ENCODE measurements around the gene RPLP1. TPM values are rescaled to one million over a fixed set of nuclear protein-coding genes. Genes with fewer than 3 reads are reported as not detected.
A peak's percentile ranks its signal among the peaks of the same experiment; 100 is the strongest.

Gene RPLP1
- total RNA-seq: 1,000 to 10,000 TPM; 2,276 to 2,343 TPM

GRCh38 chr15:69452692-69453521 is at the start of gene RPLP1:
RPLP1 (plus strand) TSS chr15:69452818; CDS start chr15:69452949, 131 bp downstream.
- no peaks in the 10 kb centered on the region for H3K9me3 Mint-ChIP-seq
- H3K27me3 Mint-ChIP-seq: no peaks in the 10 kb centered on the region
- DNase-seq: peak; percentile 94
- H3K27ac Mint-ChIP-seq: peak within 1 kb of the TSS; percentile 98
- peaks cover 24% of the 10 kb centered on the region for H3K4me1 Mint-ChIP-seq
- H3K36me3 Mint-ChIP-seq: peaks cover 51% of the 10 kb centered on the region
- H3K4me3 Mint-ChIP-seq: peak within 1 kb of the TSS; percentile 99

- H3K27me3 Mint-ChIP-seq: peaks cover 11% of the 10 kb centered on the region
- H3K4me3 Mint-ChIP-seq: no peak overlapping the region
- H3K36me3 Mint-ChIP-seq: no peaks in the 10 kb centered on the region
- DNase-seq: no peak
- no peaks in the 10 kb centered on the region for H3K9me3 Mint-ChIP-seq
- H3K4me1 Mint-ChIP-seq: peaks cover 8% of the 10 kb centered on the region
- no peak overlapping the region for H3K27ac Mint-ChIP-seq
Measured at GRCh38 chr15:69403594-69403993, 49.0 kb upstream of the RPLP1 start.

- Mint-ChIP-seq H3K27me3 (peaks cover 20% of the 10 kb centered on the region), H3K9me3 (no peaks in the 10 kb centered on the region), H3K4me3 (no peak overlapping the region), H3K36me3 (no peaks in the 10 kb centered on the region), H3K4me1 (peaks cover 9% of the 10 kb centered on the region), H3K27ac (no peak overlapping the region)
- no peak for DNase-seq
Measured at GRCh38 chr15:69405110-69405509, 47.5 kb upstream of the RPLP1 start.

- H3K27me3 Mint-ChIP-seq: peaks cover 20% of the 10 kb centered on the region
- H3K4me1 Mint-ChIP-seq: peaks cover 4% of the 10 kb centered on the region
- H3K9me3 Mint-ChIP-seq: no peaks in the 10 kb centered on the region
Measured at GRCh38 chr15:69407719-69408400, 44.8 kb upstream of the RPLP1 start.

DNA sequence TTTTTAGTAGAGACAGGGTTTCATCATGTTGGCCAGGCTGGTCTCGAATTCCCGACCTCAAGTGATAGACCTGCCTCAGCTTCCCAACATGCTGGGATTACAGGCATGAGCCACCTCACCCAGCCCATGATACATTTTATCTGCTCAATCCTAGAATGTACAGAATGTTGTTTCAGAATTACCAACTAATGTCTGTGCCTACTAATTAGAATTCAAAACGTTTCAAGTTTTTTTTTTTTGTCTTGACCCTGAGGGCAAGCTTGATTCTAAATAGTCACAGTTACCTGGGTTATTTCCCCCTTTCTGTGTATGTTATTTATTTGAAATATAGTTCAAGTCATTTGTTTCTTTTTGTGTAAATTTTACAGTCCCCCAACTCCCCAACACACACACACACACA is 43.8 kb upstream of the RPLP1 start:
- DNase-seq: no peak
- H3K4me3 Mint-ChIP-seq: no peak overlapping the region
- H3K9me3 Mint-ChIP-seq: no peaks in the 10 kb centered on the region
- H3K36me3 Mint-ChIP-seq: peaks cover 4% of the 10 kb centered on the region
- peaks cover 20% of the 10 kb centered on the region for H3K27me3 Mint-ChIP-seq
- H3K27ac Mint-ChIP-seq: no peak overlapping the region
- peaks cover 10% of the 10 kb centered on the region for H3K4me1 Mint-ChIP-seq

More at GRCh38 chr15:69407719-69408400, 44.8 kb upstream of the RPLP1 start:
- Mint-ChIP-seq H3K36me3 (no peaks in the 10 kb centered on the region), H3K4me3 (no peak overlapping the region), H3K27ac (no peak overlapping the region)
- DNase-seq: no peak

DNA sequence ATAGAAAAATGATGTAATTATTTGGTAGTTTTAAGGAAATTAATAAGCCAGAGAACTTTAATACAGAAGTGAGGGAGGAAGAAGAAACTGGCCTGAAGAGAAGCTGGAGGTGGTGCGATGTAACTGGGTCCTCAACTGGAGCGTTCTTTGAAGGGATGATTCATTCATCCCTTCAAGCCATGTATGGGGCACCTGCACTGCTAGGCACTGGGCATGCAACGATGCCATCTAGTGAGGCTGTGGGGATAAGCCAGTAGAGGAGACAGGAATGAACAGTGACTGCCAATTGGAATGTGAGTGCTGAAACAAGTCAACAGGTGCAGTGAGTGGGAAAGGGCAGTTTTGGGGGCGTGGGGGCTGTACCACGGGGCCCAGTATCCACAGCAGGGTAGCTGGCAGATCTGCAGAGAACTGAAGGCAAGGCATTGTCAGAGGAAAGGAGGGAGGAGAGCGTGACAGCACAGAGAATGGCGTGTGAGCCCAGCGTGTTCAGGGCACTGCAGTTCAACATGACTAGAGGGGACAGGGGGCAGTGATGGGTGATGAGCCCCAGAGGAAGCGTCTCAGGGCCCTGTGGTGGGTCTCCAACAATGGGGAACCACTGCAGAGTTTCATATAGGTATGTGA is 42.3 kb upstream of the RPLP1 start:
- H3K36me3 Mint-ChIP-seq: peaks cover 8% of the 10 kb centered on the region
- DNase-seq: peak; percentile 41
- peaks cover 27% of the 10 kb centered on the region for H3K27me3 Mint-ChIP-seq
- H3K4me1 Mint-ChIP-seq: peaks cover 15% of the 10 kb centered on the region
- H3K9me3 Mint-ChIP-seq: no peaks in the 10 kb centered on the region
- no peak overlapping the region for H3K4me3 Mint-ChIP-seq
- H3K27ac Mint-ChIP-seq: no peak overlapping the region

DNA sequence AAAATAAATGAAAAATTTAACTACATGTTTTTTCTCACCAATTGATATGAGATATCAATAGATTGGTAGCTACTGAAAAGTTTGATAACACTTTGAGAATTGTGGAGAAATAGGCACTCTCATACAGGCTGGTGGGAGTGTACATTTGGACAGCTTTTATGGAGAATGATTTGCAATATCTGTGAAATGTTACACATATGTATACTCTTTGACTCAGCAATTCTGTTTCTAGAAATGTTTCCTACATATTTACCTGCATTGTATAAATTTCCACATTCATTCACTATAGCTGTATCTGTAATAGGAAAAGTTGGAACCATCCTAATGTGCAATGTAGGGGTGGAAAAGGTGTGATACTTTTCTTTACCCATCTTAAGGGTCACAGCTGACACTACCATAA is 40.3 kb upstream of the RPLP1 start:
- DNase-seq: no peak
- peaks cover 19% of the 10 kb centered on the region for H3K36me3 Mint-ChIP-seq
- H3K27me3 Mint-ChIP-seq: peaks cover 35% of the 10 kb centered on the region
- no peak overlapping the region for H3K4me3 Mint-ChIP-seq
- H3K9me3 Mint-ChIP-seq: no peaks in the 10 kb centered on the region
- H3K27ac Mint-ChIP-seq: no peak overlapping the region
- peaks cover 16% of the 10 kb centered on the region for H3K4me1 Mint-ChIP-seq

- Mint-ChIP-seq H3K27me3 (peaks cover 33% of the 10 kb centered on the region), H3K4me3 (no peak overlapping the region), H3K27ac (no peak overlapping the region), H3K4me1 (peaks cover 17% of the 10 kb centered on the region), H3K36me3 (peaks cover 24% of the 10 kb centered on the region), H3K9me3 (no peaks in the 10 kb centered on the region)
- DNase-seq: no peak
Measured at GRCh38 chr15:69412701-69413100, 39.9 kb upstream of the RPLP1 start.

DNA sequence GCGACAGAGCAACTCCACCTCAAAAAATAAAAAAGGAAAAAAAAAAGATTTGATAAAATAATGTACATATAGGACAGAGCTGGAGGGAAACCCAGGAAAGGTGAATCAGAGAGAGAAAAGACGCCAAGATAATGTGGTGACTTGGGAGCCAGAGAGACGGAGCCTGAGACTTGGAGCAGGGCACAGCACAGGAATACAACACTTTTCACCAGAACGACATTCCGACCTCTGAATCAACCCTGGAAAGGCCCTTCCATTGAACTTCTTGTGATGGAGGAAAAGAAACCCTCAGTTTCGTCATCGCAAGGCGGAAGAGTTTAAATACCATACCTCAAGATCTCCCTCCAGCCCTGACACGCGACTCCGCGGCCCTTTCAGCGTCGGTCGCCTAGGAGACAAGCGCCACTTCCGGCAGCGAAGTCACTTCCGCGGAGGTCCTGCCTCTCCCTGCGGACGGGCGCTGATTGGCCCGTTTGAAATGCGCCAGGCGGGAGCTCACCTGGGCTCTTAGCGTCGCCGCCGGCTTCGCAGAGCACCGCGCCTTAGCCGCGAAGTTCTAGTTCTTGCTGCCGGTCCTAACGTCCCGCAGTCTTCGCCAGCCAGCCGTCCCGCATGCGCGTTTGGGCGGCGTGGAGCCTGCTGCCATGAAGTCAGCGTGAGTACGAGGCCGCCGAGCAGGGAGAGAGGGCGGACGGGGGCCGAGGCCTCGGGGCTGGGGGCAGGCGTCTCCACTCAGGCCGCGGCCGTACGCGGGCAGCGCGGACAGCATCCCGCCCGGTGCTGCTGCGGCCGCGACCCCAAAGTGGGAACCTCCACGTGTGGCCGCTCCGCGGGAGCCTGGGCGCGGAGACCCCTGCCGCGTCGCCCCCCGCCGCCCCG is 38.6 kb upstream of the RPLP1 start, which contains the start of gene KIF23:
Gene KIF23 (plus strand): TSS at position 528 of the 879 bp plus-strand sequence. CDS start 117 bp downstream, at position 645.
- Mint-ChIP-seq H3K36me3 (peaks cover 35% of the 10 kb centered on the region), H3K4me3 (peak within 1 kb of the TSS; percentile 87), H3K4me1 (peaks cover 17% of the 10 kb centered on the region), H3K9me3 (no peaks in the 10 kb centered on the region), H3K27ac (peak within 1 kb of the TSS; percentile 77), H3K27me3 (peaks cover 31% of the 10 kb centered on the region)
- peak; percentile 94 for DNase-seq

- H3K36me3 Mint-ChIP-seq: peaks cover 42% of the 10 kb centered on the region
- peak; percentile 29 for DNase-seq
- peaks cover 27% of the 10 kb centered on the region for H3K27me3 Mint-ChIP-seq
- peak overlapping the region; percentile 87 for H3K4me3 Mint-ChIP-seq
- H3K27ac Mint-ChIP-seq: no peak overlapping the region
- H3K4me1 Mint-ChIP-seq: peaks cover 16% of the 10 kb centered on the region
- no peaks in the 10 kb centered on the region for H3K9me3 Mint-ChIP-seq
Measured at GRCh38 chr15:69414701-69415167, 37.9 kb upstream of the RPLP1 start.

- Mint-ChIP-seq H3K36me3 (peaks cover 46% of the 10 kb centered on the region), H3K9me3 (no peaks in the 10 kb centered on the region), H3K27me3 (peaks cover 26% of the 10 kb centered on the region), H3K4me3 (peak overlapping the region; percentile 87), H3K4me1 (peaks cover 16% of the 10 kb centered on the region), H3K27ac (no peak overlapping the region)
- DNase-seq: no peak
Measured at GRCh38 chr15:69415381-69415780, 37.2 kb upstream of the RPLP1 start.

DNA sequence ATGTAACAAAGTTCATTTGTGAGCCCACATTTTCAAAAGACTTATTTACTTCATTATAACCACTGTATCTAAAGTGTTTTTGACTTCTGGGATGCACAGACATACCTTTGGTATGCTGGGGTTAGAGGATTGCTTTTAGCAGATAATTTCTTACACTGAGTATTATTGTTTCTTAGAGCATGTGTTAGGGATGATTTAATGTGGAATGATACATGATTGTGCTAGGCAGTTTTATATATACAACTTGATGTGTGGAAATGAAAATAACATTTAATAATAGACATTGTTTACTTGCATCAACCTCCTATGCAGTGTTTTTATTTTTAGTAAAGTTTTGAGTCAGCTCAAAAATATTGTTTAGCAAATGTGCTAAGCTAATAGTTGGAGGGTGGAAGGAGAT is 35.0 kb upstream of the RPLP1 start:
- no peaks in the 10 kb centered on the region for H3K9me3 Mint-ChIP-seq
- H3K27me3 Mint-ChIP-seq: peaks cover 26% of the 10 kb centered on the region
- H3K4me1 Mint-ChIP-seq: peaks cover 16% of the 10 kb centered on the region
- no peak overlapping the region for H3K27ac Mint-ChIP-seq
- H3K4me3 Mint-ChIP-seq: no peak overlapping the region
- H3K36me3 Mint-ChIP-seq: peaks cover 59% of the 10 kb centered on the region
- DNase-seq: no peak

GRCh38 chr15:69421498-69421897 is 31.1 kb upstream of the RPLP1 start:
- Mint-ChIP-seq H3K4me1 (peaks cover 1% of the 10 kb centered on the region), H3K36me3 (peaks cover 74% of the 10 kb centered on the region), H3K4me3 (no peak overlapping the region), H3K27ac (no peak overlapping the region), H3K9me3 (no peaks in the 10 kb centered on the region), H3K27me3 (peaks cover 9% of the 10 kb centered on the region)
- DNase-seq: no peak

DNA sequence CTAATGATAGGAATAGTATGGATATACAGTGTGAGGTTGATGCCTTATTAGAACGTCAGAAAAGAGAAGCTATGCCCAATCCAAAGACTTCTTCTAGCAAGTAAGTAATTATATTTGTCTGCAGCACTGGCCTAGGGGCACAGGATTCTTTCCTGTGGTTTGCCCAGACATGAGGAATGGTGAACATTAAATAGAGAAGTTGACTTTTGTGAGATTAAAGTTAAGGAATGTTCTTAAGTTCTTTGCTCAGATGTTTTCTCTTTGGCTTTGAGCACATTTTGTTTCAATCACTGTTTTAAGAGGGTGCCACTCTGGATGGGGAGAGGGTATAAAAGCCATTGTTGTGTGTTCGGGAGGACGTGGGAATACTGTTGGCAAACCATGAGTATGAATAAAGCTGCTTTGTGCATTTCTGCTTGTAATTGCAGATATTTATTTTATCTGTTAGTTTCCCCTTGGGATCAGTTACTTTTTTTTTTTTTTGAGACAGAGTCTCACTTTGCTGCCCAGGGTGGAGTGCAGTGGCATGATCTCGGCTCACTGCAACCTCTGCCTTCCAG is 30.2 kb upstream of the RPLP1 start:
- Mint-ChIP-seq H3K27me3 (peaks cover 8% of the 10 kb centered on the region), H3K9me3 (no peaks in the 10 kb centered on the region), H3K36me3 (peaks cover 75% of the 10 kb centered on the region), H3K4me1 (peaks cover 1% of the 10 kb centered on the region), H3K4me3 (no peak overlapping the region), H3K27ac (no peak overlapping the region)
- DNase-seq: no peak
